HG03342 (cell line): Measurements from ENCODE around the gene MMRN2.
"Not testable (repeated sequence)": the region's sequence is repeated elsewhere in the genome, so short reads cannot be mapped to it uniquely, and the experiment has no call there.

ENCODE experiments used
- ATAC-seq: cut with Tn5 transposase; IDR thresholded peaks from one replicate; pipeline ENCODE4 v1.9.1; 2021; ENCODE audit warnings: mild to moderate bottlenecking, moderate library complexity; ENCODE audit not compliant: unreplicated experiment

Gene MMRN2

DNA sequence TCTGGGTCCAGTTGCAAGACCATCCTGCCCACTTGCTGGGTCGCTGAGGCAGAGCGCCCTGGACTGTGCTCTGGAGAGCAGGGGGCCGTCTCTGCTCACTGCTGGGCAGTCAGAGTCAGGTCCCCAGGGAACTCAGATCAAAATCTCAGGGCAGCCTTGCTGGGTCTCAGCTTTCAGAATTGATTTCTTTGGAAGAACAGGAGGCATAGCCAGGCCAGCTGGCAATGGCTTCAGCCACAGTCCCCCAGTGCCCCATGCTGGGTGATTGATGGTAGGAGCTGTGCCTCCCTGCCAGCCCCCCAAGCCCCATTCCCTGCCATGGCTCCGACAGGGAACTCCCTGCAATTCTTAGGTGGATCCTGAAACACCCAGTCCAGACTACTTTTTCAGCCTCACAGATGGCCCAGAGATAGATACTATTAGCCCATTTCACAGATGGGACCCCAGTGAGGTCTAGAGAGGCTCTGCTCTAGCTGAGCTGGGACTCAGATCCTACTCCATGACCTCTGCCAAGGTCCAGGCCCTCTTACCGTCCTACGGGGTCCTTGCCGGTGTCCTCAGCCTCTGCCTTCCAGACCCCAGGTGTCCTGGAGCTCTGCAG, 467 bp downstream of the MMRN2 start:
- ATAC-seq, result no peak

DNA sequence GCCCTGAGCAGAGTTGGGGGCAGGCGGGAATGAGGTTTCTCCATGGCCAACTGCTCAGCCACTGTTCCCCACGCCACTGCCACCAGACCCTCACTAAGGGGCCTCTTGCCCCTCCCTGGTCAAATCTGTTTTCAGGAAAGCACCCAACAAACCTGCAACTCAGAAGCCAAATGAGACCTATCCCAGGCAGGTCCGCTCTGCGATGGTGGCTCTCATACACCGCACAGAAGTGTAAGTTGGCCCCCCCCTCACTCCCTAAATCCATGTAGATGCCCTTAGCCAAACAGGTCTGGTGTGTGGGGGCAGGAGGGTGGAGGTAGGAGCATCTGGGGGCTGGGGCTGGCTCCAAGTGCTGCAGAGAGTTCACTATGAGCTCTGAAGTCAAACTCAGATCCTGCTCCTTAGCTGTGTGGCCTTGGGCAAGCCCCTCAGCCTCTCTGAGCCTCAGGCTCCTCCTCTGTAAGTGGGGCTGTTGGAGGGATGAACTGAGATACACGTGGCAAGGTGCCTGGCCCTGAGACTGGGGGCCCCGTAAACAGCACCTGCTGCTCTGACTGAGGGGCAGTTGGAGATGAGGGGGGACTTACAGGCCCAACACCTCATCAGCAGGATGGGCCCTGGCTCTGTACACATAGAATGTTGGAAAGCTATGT, 1.1 kb downstream of the MMRN2 start:
- no peak for ATAC-seq

DNA sequence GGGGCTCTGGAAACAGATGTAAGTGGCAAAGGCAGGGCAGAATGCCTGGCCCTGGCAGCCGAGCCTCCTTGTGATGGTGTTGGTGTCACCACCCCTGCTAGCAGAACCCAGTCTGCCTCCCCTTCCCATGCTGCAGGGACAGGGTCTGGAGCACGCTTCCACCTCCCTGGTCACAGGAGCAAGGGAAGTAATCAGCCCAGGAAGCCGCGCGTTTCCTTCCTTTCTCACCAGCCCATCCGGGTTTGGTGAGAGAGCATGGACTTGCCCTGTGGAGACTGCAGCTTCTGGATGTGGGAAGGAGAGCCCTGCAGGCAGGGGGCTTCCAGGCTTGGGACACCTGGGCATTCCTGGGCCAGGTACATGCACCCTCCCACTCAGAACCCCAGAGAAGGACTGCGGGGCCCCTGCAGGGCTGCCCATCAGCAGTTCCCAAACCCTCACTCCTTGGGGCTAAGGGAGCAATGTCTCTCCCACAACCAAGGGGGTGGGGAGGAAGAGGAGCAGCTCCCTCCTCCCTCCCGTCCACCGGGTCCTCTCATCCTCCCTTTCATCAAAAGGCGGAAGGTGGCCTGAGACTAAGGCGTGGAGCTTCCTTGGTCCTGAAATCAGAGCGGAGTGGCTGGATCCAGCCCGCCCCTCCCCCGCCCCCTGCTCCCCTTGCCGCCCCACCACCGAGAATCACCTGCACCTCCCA, 1.8 kb downstream of the MMRN2 start:
- no peak for ATAC-seq

DNA sequence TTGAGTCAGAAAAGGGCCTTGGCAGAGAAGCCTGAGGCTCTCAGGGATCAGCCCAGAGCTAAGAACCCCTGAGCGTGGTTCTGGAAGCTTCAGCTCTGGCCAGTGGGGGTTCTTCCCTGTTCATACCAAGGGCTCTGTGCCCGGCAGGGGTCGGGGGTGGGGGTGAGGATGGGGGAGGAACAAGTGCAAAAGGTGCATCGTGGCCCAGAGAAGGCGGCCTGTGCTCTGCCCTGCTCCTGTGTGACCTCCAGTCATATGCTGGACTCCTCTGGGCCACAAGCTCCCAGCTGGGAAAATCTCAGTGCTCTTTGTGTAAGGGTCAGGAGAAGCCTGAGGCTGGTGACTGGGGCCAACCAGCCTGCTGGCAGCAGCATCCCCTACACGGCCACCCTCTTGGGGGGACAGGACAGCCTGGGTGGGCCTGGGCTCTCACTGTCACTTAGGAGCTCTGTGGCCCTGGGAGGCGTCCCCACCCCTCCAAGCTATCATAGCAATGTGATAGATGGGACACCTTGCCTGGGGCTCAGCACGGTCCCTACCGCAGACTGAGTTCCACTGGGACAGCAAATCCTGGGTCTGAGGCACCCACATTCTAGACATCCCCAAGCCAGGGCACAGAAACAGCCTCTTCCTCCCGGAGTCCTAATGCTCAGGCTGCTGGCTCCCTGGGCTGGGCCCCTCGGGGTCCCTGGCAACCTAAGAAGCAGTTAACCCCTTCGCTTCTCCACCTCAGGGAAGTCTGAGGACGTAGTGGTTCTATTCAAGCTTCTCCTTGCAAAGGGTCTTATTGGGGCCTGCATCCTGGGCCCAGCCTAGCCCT, 2.5 kb downstream of the MMRN2 start:
- no peak for ATAC-seq

DNA sequence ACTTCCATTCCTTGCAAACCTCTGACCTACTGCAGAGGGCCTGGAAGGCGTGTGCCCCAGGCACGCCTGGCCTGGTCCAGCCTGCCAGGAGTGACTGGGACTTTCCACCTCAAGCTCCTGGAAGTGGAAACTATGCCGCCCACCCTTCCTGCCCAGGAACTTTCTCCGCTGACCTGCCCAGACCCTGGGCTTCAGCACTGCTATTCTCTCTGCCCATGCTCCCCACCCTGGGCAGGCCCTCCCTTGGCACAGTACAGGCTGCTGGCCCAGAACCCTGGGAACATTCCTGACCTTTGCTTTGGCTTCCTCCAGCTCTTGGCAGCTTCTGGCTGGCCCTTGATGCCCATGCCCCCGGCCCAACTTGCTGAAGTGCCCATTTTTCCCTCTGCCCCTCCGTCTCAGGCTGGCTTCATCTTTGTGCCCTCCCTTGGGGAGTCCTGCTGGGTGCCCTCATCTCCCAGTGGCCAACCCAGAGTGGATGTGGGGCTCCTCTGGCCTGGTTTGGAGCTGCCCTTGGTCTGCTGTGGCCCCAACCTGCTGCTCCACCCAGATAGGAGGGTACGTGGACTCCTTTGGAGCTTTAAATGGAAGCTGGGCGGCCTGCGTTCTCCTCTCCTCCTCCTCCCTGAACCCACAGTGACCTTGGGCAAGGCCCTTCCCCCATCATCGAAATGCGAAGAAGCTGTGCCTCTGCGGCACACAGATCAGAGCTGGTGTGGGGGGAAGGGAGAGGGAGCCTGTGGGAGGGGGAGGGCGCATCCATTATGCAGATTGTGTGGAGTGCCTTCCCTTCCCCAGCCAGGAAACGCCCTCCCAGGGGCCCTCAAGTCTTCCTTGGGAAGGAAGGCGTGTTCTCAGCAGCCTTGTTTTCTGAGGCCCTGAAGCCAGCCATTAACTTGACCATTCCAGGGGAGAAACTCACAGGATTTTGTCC, 3.4 kb downstream of the MMRN2 start:
- no peak for ATAC-seq

DNA sequence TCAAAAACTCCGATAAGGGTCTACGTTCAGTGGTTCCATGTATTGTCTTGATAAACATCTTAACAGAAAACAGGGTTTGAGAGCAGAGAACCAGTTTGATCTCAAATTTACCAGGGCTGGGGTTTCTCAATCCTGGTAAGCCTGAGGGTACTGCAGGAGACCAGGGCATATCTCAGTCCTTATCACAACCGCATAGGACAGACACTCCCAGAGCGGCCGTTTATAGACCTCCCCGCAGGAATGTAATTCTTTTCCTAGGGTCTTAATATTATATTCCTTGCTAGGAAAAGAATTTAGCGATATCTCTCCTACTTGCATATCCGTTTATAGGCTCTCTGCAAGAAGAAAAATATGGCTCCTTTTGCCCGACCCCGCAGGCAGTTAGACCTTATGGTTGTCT, 4.7 kb downstream of the MMRN2 start:
- not testable (repeated sequence) for ATAC-seq

DNA sequence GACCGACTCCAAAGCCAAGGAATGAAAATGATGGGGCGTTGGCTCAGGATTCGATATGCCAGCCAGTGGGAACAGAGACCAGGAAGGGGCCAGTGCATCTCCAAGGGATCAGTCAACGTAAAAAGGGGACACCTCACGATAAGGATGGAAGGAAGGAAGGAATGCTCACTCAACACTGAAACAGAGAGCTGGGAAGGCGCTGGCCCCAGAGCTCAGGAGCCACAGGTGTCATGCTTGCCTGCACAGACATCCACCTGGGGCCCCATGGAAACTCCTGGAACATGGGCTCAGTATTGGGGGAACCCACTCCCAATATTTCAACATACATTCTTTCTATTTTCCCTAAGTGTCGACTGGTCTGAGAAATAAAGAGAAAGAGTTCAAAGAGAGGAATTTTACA, 5.3 kb downstream of the MMRN2 start:
- no peak for ATAC-seq

DNA sequence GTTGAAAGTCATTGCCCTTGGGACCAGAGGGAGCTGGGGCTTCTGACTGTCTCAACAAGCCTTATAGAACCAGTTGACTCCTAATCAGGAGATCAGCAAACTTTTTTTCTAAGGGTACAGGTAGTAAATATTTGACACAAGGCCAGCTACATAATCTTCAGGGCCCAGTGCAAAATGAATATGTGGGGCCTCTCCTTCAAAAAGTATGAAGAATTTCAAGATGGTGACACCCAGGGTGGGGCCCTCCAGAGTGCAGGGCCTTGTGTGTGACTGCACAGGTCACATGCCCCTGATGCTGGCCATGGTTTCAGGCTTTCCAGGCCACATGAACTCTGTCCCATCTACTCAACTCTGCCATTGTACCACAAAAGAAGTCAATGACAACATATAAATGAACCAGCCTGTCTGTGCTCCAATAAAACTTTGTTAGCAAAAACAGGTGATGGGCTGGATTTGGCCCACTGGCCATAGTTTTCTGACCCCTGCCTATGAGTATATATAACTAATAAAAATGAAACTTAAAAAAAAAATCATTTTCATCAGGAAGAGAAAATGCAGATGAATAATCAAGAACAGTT, 6.1 kb downstream of the MMRN2 start:
- no peak for ATAC-seq

DNA sequence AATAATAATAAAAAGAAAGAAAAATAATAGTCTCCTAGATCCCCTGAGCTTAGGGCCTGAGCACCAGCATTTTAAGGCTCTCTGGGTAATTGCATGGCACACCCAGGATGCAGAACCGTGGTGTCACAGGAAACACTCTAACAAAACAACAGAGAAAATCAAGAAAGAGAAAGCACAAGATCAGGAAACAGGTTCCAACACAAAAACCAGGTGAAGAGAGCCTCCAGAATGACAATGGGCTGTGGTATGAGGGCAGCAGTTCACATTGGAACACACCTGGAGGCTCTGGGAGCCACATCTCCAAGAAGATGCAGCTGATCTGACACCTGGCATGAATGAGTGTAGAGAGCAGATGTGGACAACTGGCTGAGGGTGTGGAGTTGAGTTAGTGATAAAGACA, 7.1 kb downstream of the MMRN2 start:
- ATAC-seq, result no peak

DNA sequence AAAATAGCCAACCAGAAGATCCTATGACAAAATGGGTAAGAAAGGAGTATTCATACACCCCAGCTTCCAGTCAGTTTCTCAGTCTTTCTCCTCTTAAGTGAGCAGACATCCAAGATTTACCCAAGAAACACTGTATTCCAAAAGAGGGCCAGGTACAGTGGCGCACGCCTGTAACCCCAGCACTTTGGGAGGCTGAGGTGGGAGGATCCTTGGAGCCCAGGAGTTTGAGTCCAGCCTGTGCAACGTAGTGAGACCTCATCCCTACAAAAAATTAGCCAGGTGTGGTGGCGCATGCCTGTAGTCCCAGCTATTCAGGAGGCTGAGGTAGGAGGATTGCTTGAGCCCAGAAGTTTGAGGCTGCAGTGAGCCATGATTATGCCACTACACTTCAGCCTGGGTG, 9.6 kb downstream of the MMRN2 start:
- not testable (repeated sequence) for ATAC-seq

DNA sequence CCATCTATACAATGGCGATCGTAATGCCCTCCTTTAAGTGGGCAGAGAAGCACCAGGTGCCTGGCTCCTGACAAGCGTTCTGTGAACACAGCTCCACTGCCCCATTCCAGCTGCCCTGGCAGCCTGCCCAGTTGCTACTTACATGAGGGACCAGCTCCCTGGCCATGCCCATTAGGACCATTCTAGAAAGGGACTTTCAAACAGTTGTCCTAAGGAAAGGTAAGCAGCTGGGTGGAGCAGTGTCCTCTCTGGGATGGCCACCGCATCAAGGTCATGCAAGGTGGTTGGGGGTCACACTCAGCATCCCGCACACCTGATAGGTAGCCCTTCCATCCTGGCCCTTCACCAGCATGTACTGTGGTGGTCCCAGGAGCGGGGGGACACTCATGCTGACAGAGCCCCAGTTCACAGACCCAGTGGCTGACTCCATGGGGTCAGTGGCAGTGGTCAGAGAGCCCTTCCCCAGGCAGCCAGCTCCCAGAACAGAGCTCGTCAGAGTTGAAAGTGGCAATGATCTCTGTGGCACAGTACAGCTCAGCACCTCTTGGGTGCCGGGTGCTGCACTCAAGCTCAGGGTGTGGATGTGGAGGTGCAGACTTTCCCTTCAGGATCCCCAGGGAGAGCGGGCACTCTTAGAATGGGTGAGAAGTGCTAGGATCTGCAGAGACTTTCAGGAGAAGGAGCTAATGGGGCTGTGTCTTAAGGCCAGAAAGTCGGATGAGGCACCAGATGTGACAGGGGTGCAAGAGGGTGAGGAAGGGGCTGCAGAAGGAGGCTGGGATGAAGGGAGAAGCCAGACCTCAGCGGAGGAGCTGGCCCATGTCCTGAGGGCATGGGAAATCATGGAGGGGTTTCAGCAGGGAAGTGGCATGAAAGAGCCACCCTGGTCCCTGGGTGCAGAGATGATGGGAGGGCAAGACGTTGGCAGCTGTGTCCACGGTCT, 10.9 kb downstream of the MMRN2 start:
- ATAC-seq, result no peak

DNA sequence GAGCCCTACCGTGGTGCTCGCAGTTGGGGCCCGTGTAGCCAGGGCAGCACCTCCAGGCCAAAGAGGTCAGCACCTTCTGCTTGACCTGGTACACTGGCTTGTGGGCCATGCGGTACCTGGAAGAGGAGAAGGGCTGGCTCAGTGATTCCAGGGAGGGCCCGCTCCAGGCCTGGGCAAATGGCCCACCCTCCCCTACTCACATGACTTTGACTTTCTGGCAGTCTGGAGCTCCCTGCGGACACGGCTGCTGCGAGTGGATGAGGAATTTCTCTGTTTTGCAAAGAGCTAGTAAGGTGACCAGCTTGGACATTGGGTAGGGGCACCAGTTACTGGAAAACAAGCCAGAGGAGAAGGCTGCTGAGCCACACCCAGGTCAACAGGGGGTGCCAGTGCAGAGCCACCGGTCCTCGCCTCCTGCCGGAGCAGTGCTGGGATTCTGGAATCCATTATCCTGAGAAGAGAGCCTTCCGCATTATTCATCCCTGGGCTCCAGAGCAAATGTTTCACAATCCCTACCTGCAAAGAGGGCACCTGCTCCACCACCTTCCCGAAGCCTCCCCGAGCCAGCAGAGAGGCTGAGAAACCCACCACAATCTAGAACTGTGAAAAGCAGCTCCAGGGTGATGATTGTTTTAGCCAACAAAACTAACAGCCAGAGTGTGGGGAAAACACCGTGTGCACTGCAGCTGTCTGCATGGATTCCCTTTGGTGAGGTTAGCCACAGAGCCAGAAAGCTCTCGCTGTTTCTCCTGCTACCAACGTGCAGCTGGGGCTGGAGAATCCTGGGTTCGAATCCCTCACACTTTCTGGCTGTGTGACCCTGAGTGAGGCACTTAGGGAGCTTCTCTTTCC, 11.8 kb downstream of the MMRN2 start:
- no peak for ATAC-seq

DNA sequence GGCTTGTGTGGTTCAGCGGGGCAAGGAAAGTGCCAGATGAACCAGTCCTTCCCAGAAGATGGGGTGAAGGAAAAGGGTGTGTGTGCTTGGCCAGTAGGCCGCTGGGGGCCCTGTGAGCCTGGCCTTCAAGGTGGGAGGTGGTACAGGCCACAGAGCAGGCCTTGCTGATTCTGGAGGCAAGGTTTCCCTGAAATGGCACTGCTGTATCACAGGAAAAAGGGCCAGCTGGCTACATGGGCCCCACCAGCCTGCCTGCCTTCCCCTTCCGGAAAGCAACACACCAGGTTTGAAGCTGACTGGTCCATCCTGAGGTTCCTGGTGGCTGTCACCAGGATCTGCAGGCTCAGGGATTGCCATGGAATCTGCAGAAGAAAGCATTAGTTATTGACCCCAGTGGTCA, 12.5 kb downstream of the MMRN2 start:
- ATAC-seq, result no peak

DNA sequence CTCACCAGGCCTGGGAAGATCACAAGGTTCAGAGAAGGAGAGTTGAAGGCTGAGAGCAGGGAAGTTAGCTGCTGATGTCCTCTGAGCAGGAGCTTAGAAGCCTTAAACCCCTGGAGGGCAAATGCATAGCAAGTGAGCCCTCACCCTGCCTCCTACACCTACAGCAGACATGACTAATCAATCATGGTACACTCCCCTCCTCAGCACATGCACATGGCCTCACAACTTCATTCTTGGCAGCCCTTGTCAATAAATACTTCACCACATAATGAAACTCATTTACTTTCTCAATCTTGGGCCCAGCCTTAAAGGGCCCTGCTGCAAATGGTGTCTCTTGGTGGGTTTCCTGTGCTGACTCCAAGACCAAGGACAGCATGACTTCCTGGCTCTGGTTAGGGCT, 12.9 kb downstream of the MMRN2 start:
- no peak for ATAC-seq

DNA sequence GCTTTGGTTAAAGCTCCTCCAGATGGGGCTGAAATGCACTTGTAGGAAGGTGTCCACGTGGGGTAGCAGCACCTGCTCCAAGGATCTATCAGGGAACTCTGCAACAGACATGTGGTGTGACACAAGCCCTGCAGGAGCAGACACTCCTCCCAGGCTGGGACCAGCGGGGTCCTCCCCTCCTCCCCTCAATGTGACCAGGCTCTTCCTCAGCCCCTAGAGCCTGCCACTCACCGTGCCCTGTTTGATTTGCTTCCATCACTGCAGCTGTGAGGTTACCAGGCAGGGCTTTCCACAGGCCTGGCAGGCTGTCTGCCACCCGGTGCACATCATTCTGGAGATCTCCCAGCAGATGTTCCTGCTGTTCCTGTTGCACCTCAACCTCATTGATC, 13.4 kb downstream of the MMRN2 start:
- no peak for ATAC-seq

DNA sequence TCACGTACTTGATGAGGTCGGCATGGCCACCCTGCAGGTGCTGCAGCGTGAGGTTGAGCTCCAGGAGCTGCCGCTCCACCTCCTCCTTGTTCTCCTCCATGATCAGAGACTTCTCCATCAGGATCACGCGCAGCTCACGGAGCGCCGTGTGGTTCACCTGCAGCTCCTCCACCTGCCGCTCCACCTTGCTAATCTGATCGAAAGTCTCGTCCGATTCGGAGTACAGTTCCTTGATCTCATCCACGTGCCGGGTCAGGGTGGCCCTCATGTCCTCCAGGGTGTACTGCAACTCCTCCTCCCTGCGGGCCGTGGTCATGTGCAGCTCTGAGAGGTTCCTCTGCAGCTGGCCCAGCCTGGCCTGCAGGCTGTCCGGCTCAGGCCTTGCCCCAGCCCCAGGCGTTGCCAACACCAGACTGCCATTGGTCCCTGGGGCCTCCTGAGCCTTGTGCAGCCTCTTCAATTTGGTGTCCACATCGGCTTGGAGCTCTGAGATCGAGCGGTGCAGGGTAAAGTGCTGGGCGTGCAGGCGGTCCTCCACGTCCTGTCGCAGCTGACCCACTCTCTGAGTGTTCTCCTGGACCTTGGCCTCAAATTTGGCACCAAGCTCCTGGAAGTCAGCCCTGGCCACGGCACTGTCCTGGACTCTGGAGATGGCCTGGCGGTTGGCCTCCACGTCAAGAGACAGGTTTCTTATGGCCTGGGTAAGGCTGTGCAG, 13.9 kb downstream of the MMRN2 start:
- ATAC-seq, result no peak

DNA sequence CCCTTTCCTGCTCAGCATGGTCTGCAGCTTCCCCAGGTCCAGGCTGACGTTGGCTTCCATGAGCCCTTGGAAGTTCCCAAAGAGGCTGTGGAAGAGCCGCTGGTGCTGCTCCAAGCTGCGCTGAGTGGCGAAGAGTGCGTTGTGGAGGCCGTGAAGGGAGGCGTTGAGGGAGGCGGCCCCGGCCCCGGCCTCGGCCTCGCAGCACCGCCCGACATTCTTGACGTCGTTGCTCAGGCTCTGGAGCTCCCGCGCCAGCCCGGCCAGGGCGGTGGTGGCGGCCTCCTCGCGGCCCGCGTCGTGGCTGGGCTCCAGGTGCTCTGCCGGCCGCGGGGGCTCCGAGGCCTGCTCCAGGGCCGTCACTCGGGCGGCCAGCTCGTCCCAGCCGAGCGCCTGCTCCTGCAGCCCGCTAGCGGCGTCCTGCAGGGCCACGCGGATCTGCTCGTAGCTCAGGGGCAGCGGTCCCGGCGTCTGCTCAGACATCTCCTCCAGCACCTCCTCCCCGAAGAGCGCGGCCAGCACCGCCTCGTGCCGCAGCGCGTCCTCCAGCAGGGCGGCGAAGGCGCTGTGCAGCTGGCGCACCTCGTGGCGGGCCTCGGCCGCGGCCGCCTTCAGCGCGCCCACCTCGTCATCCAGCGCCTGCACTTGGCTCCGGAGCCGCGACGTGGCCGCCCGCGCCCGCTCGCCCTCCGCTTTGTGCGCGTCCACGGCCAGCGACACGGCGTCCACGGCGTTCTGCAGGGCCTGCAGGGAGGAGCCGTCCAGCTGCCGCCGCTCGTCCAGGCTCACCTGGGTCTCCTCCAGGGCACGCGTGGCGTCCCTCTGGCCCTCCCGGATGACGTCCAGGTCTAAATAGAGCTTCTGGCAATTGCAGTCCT, 14.7 kb downstream of the MMRN2 start:
- no peak for ATAC-seq
